Activated CD8-positive, alpha-beta T cell treated with anti-CD3 and anti-CD28 coated beads for 36 hours (primary cell): ENCODE data around the gene APBA3. TPM values are rescaled to one million over a fixed set of nuclear protein-coding genes. Genes with fewer than 3 reads are reported as not detected.

ENCODE experiments used
- ATAC-seq: fragments of 200-7000 bp; cut with Tn5 transposase; one replicate; pipeline ENCODE4 v1.10.0; 2021; ENCODE audit warnings: mild to moderate bottlenecking, moderate library complexity
- CTCF ChIA-PET: fragments of 350-600 bp; sonication (Branson Sonifier 250); formaldehyde crosslinking; loops from one replicate; lab custom pipeline; 2021; ENCODE audit warnings: antibody characterized with exemption; lab: Charles Lee
- POLR2A ChIA-PET: fragments of 350-600 bp; sonication (Branson Sonifier 250); formaldehyde crosslinking; loops from one replicate; lab custom pipeline; 2021; ENCODE audit warnings: antibody characterized with exemption; lab: Charles Lee
- DNase-seq: peaks from one replicate; pipeline ENCODE4 v3.0.0-alpha.2; 2020
- H3K27ac Mint-ChIP-seq: one replicate; pipeline ENCODE4 v1.8.0; 2021; ENCODE audit warnings: mild to moderate bottlenecking, mixed read lengths
- H3K27me3 Mint-ChIP-seq: one replicate; pipeline ENCODE4 v1.8.0; 2021; ENCODE audit warnings: mixed read lengths
- H3K36me3 Mint-ChIP-seq: one replicate; pipeline ENCODE4 v1.8.0; 2021; ENCODE audit warnings: low read depth, mixed read lengths
- H3K4me1 Mint-ChIP-seq: one replicate; pipeline ENCODE4 v1.8.0; 2021; ENCODE audit warnings: low read depth, mixed read lengths
- H3K4me3 Mint-ChIP-seq: one replicate; pipeline ENCODE4 v1.8.0; 2021; ENCODE audit warnings: mild to moderate bottlenecking, moderate library complexity, mixed read lengths
- H3K9me3 Mint-ChIP-seq: one replicate; pipeline ENCODE4 v1.8.0; 2021; ENCODE audit warnings: mixed read lengths
- intact Hi-C: fragments of 100-400 bp; cut with micrococcal nuclease; formaldehyde crosslinking; loops from one replicate; pipeline ENCODE4 v1.10.0; 2022
- total RNA-seq, 2 experiments: library from RNA; stranded (reverse); gene quantifications; one replicate each; pipeline ENCODE4 v1.2.3, GENCODE V29; 2021
- TF ChIP-seq, protein P1 (sequence below): fragments of 200-600 bp; IDR thresholded peaks from one replicate; pipeline ENCODE4 v1.8.0; 2022; ENCODE audit warnings: antibody characterized with exemption, mild to moderate bottlenecking

APBA3 gene
- total RNA-seq, 2 experiments from 2014 or later = 28.0 to 29.1 TPM

DNA sequence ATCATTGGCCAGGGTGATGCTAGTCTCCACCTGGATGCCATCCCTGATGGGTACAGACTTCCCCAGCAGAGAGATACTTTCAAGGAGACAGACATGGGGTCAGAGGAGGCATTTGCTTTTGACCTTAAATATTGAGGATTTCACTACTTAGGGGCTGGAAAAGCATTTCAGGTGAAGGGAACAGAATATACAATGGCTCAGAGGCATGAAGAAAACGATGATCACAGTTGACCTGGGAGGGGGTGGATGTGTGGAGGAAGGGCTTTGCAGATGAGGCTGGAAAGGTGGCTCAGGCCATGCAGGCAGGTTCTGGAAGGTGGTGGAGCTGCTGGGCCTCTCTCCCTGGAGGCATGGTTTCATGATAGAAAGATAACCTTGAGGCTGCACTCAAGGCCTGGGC is 20.8 kb upstream of the APBA3 start:
- POLR2A ChIA-PET = interaction anchor here (1.0 to 3.1 kb wide), 4 partner anchors 8 to 30 kb away, joined by 3 to 15 read pairs (median 4); no protein-coding TSS in a partner anchor
- H3K27ac Mint-ChIP-seq = no peak overlapping the region
- ATAC-seq = no peak

DNA sequence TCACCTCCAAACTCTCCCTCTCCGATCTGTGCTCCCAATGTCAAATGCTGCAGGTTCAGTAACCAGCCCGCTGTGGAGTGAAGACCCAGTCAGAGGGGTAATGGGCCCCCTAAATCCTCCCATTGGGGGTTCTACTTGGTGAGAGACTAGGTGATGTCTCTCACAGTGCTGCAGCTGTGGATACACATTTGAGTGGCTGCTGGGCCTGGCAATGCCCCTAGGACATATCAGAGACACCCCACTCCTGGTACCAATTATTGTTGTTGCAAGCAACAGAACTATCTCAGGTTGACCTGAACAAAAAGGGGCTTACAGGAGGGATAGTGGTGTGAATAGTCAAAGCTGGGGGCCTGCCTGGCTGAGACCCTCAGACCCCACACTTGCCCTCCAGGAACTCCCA is 20.1 kb upstream of the APBA3 start:
- intact Hi-C loops = loop anchor here (5.0 kb wide), 1 partner anchor 41 kb away; no protein-coding TSS in a partner anchor
- POLR2A ChIA-PET = interaction anchor here (1.1 to 1.5 kb wide), 3 partner anchors 9 to 31 kb away, joined by 3 to 5 read pairs (median 4); no protein-coding TSS in a partner anchor
- Mint-ChIP-seq H3K4me3 (no peak overlapping the region), H3K9me3 (peaks cover 17% of the 10 kb centered on the region), H3K36me3 (peaks cover 37% of the 10 kb centered on the region), H3K4me1 (peaks cover 6% of the 10 kb centered on the region), H3K27ac (no peak overlapping the region), H3K27me3 (no peaks in the 10 kb centered on the region)
- CTCF ChIA-PET = interaction anchor here (1.2 to 2.9 kb wide), 2 partner anchors 19 kb away, joined by 3 to 15 read pairs; partner anchors contain the start of genes APBA3 and MRPL54
- DNase-seq = no peak
- no peak for ATAC-seq
- TF ChIP-seq, protein P1, sequence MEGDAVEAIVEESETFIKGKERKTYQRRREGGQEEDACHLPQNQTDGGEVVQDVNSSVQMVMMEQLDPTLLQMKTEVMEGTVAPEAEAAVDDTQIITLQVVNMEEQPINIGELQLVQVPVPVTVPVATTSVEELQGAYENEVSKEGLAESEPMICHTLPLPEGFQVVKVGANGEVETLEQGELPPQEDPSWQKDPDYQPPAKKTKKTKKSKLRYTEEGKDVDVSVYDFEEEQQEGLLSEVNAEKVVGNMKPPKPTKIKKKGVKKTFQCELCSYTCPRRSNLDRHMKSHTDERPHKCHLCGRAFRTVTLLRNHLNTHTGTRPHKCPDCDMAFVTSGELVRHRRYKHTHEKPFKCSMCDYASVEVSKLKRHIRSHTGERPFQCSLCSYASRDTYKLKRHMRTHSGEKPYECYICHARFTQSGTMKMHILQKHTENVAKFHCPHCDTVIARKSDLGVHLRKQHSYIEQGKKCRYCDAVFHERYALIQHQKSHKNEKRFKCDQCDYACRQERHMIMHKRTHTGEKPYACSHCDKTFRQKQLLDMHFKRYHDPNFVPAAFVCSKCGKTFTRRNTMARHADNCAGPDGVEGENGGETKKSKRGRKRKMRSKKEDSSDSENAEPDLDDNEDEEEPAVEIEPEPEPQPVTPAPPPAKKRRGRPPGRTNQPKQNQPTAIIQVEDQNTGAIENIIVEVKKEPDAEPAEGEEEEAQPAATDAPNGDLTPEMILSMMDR = no peak

More for the DNA sequence above, 20.8 kb upstream of the APBA3 start:
- peaks cover 37% of the 10 kb centered on the region for H3K36me3 Mint-ChIP-seq
- TF ChIP-seq, protein P1 = no peak
- DNase-seq = no peak
- peaks cover 17% of the 10 kb centered on the region for H3K9me3 Mint-ChIP-seq
- no peak overlapping the region for H3K4me3 Mint-ChIP-seq
- peaks cover 7% of the 10 kb centered on the region for H3K4me1 Mint-ChIP-seq
- intact Hi-C loops = loop anchor here (5.0 kb wide), 1 partner anchor 40 kb away; no protein-coding TSS in a partner anchor
- H3K27me3 Mint-ChIP-seq = no peaks in the 10 kb centered on the region
- CTCF ChIA-PET = interaction anchor here (1.2 to 3.4 kb wide), 3 partner anchors 20 to 87 kb away, joined by 3 to 15 read pairs (median 12); partner anchors contain the start of genes APBA3 and MRPL54

DNA sequence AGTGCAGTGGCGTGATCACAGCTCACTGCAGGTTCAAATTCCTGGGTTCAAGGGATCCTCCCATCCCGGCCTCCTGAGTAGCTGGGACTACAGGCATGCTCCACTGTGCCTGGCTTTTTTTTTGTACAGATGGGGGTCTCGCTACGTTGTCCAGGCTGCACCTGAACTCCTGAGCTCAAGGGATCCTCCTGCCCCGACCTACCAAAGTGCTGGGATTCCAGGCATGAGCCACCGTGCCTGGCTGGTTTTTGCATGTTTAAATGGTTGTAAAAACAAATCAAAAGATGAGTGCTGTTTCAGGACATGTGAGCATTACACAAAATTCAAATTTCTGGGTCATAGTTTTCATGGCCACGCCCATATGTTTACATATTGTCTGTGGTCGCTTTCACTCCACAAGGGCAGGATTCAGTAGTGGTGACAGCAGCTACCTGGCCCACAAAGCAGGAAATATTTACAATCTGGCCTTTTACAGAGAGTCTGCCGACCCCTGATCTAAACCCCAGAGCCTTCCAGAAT is 19.4 kb upstream of the APBA3 start:
- Mint-ChIP-seq H3K36me3 (peaks cover 39% of the 10 kb centered on the region), H3K27ac (no peak overlapping the region), H3K4me3 (no peak overlapping the region), H3K27me3 (no peaks in the 10 kb centered on the region), H3K4me1 (peaks cover 5% of the 10 kb centered on the region), H3K9me3 (peaks cover 17% of the 10 kb centered on the region)
- ChIA-PET POLR2A (interaction anchor here (1.5 kb wide), 3 partner anchors 10 to 17 kb away, joined by 3 to 5 read pairs (median 4); no protein-coding TSS in a partner anchor), CTCF (interaction anchor here (0.8 to 1.5 kb wide), 3 partner anchors 18 to 68 kb away, joined by 3 to 6 read pairs (median 3); partner anchors contain the start of gene MRPL54)
- DNase-seq (no peak), ATAC-seq (no peak)
- intact Hi-C loops = loop anchor here (5.0 kb wide), 1 partner anchor 41 kb away; no protein-coding TSS in a partner anchor
- TF ChIP-seq, protein P1 = no peak

DNA sequence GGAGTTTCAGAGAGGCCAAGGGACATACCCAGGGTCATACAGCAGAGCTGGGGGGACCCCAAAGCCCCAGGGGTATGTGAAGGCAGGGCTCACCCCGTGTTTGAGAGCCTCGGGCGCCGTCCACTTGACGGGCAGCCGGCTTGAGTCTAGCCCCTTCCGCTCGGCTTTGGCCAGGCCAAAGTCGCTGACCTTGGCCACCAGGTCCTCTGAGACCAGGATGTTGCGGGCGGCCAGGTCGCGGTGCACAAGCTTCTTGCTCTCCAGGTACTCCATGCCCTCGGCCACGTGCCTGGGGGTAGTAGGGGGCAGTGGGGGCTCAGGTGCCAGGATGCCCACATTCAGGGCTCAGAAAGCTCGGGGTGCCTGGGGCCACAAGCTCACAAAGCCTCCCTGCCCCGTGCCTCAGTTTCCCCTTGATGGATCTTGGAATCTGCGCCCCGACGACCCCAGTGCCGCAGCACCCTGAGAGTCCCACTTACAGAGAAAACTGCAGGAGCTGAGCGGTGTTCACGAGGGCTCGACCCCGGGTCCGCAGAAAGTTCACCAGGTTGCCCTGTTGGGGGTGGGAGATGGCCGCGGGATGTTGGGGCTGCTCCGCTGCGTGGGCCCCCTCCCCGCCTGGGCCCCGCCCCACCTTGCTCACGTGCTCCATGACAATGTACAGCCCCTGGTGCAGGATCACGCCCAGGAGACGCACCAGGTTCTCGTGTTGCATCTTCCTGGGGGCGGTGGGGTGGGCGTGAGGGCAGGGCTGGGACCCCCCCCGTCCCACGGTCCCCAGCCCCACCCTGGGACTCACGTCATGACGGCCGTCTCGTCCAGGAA is 17.6 kb upstream of the APBA3 start:
- peaks cover 17% of the 10 kb centered on the region for H3K9me3 Mint-ChIP-seq
- H3K4me3 Mint-ChIP-seq = no peak overlapping the region
- intact Hi-C loops = no loop called here
- POLR2A ChIA-PET = interaction anchor here (0.5 to 0.8 kb wide), 4 partner anchors 15 to 206 kb away, joined by 3 read pairs; partner anchors contain the start of gene EEF2
- no peaks in the 10 kb centered on the region for H3K27me3 Mint-ChIP-seq
- ATAC-seq = no peak
- no peak overlapping the region for H3K27ac Mint-ChIP-seq
- no peak for DNase-seq
- H3K4me1 Mint-ChIP-seq = peaks cover 2% of the 10 kb centered on the region
- TF ChIP-seq, protein P1 = no peak
- H3K36me3 Mint-ChIP-seq = peaks cover 34% of the 10 kb centered on the region
- CTCF ChIA-PET = interaction anchor here (1.5 kb wide), 1 partner anchor 43 kb away, joined by 6 read pairs; no protein-coding TSS in a partner anchor
